HEK293 (cell line): ENCODE data around the gene SFXN4.

ENCODE experiments used
- CTCF ChIP-seq: fragments of 450-650 bp; formaldehyde crosslinking; IDR thresholded peaks from 2 replicates; pipeline ENCODE4 v1.5.1; 2016; ENCODE audit warnings: missing biosample characterization, missing genetic modification characterization
- MYNN ChIP-seq: fragments of 450-650 bp; formaldehyde crosslinking; IDR thresholded peaks from 2 replicates; pipeline ENCODE4 v1.5.1; 2016; ENCODE audit warnings: missing biosample characterization, missing genetic modification characterization, borderline replicate concordance
- PRDM6 ChIP-seq: fragments of 450-650 bp; formaldehyde crosslinking; IDR thresholded peaks from 2 replicates; pipeline ENCODE4 v1.5.1; 2017; ENCODE audit warnings: missing biosample characterization, missing genetic modification characterization
- ZBTB1 ChIP-seq: fragments of 450-650 bp; formaldehyde crosslinking; IDR thresholded peaks from 2 replicates; pipeline ENCODE4 v1.5.1; 2016; ENCODE audit warnings: missing biosample characterization, missing genetic modification characterization
- ZBTB26 ChIP-seq: fragments of 450-650 bp; formaldehyde crosslinking; optimal IDR thresholded peaks from 2 replicates; pipeline ENCODE3; 2016; ENCODE audit warnings: missing biosample characterization, mild to moderate bottlenecking, missing genetic modification characterization
- ZEB2 ChIP-seq: fragments of 450-650 bp; formaldehyde crosslinking; IDR thresholded peaks from 2 replicates; pipeline ENCODE4 v1.5.1; 2016; ENCODE audit warnings: missing biosample characterization, missing genetic modification characterization
- ZFP41 ChIP-seq: fragments of 450-650 bp; formaldehyde crosslinking; IDR thresholded peaks from 2 replicates; pipeline ENCODE4 v1.5.1; 2016; ENCODE audit warnings: missing biosample characterization, missing genetic modification characterization, borderline replicate concordance
- ZNF175 ChIP-seq: fragments of 450-650 bp; formaldehyde crosslinking; IDR thresholded peaks from 2 replicates; pipeline ENCODE4 v1.5.1; 2016; ENCODE audit warnings: missing biosample characterization, missing genetic modification characterization
- TF ChIP-seq, protein P1 (sequence below): IDR thresholded peaks from 2 replicates; pipeline ENCODE4 v1.6.1; 2011; ENCODE audit warnings: mild to moderate bottlenecking, low read depth, low read length, borderline replicate concordance

GRCh38 chr10:119197921-119198320 lies 32.4 kb upstream of the SFXN4 start:
- no peak for TF ChIP-seq CTCF (tag by site-specific recombination)
- no peak for TF ChIP-seq ZBTB26 (tag by site-specific recombination)
- no peak for TF ChIP-seq ZNF175 (tag by site-specific recombination)
- TF ChIP-seq, protein P1, sequence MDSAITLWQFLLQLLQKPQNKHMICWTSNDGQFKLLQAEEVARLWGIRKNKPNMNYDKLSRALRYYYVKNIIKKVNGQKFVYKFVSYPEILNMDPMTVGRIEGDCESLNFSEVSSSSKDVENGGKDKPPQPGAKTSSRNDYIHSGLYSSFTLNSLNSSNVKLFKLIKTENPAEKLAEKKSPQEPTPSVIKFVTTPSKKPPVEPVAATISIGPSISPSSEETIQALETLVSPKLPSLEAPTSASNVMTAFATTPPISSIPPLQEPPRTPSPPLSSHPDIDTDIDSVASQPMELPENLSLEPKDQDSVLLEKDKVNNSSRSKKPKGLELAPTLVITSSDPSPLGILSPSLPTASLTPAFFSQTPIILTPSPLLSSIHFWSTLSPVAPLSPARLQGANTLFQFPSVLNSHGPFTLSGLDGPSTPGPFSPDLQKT: no peak
- no peak for TF ChIP-seq ZFP41 (tag by site-specific recombination)
- no peak for TF ChIP-seq ZEB2 (tag by site-specific recombination)
- no peak for TF ChIP-seq PRDM6 (tag by site-specific recombination)
- no peak for TF ChIP-seq ZBTB1 (tag by site-specific recombination)
- TF ChIP-seq MYNN (tag by site-specific recombination): no peak
